ENCODE data around the gene ANKFN1.

ANKFN1 gene

GRCh38 chr17:56451629-56452028, 298.4 kb downstream of the ANKFN1 start:
- DNase-seq: no peak

DNA sequence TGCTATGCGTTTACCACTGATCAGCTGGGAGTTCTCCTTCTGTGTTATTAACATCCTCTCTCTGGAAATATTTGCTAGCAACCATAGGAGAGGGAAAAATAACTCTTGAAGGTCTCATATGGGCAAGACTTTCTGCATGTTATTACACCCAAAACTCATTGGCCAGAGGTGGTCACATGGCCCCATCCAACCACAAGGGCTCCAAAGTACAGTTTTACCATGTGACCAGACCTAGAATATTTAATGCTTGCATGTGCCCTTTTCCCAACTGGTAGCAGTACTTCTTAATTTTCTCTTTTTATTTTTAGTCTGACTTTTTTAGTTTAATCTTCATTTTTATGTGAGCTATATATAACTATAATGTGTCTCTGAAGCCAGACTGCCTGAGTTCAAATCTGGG, 299.2 kb downstream of the ANKFN1 start:
- no peak for DNase-seq

DNA sequence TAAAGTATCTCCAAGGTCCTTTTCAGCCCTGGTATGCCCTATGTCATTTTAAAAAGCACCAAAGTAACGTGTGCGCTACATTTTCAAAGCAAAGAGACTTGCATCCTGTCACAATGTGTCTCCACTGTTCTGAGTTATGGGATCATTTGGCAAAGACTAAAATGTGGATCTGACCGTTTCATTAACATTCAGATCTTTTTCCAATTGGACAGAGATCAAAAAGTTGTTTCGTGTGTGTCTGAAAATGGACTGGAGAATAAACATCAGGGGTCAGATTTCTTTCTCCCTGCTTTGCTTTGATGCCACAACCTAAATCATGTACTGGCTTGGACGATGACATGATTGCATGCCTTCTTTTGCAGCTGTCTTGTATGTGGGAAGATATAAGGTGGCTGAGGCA, 304.2 kb downstream of the ANKFN1 start:
- DNase-seq: no peak

- no peak for DNase-seq
Observed at GRCh38 chr17:56465886-56466285, 312.6 kb downstream of the ANKFN1 start.

DNA sequence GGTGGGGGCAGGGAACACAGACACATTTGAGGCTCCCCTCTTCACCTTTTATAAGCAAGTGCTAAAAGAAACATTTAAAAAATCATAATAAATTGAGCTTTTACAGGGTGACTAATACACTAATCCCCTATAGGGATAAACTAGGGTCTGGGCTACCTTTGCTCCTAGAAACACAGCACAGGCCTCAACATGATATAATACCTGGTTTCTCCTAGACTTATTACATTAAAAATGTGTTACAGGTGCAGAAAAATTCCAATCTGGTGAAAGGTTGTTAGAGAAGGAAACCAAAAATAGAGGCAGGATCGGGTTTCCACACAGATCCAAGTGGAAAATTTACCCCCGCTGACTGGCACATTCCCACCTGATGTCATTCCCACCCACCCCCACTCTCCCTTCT, 315.6 kb downstream of the ANKFN1 start:
- DNase-seq: no peak

GRCh38 chr17:56471696-56472095, 318.4 kb downstream of the ANKFN1 start:
- no peak for DNase-seq

- DNase-seq: no peak
Observed at GRCh38 chr17:56475116-56475515, 321.8 kb downstream of the ANKFN1 start.

- no peak for DNase-seq
Observed at GRCh38 chr17:56478836-56479447, 325.7 kb downstream of the ANKFN1 start.

DNA sequence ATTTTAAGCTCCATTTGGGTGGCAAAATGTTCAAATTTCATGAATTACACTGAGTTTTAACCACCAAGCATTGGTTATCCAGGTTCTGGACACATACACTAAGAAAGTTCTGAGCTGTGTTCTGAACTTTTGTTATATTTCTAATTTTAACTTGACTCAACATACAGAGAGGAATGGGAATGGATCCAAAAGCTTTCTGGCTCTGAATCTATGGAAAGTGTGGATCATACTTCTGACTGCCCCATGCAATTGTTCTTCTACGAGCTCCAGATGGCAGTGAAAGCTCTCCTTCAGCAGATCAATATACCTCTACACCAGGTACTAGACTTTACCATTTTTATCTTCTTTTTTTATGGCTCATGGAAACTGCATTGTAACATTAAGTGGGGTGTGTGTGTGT, 327.2 kb downstream of the ANKFN1 start:
- no peak for DNase-seq

DNA sequence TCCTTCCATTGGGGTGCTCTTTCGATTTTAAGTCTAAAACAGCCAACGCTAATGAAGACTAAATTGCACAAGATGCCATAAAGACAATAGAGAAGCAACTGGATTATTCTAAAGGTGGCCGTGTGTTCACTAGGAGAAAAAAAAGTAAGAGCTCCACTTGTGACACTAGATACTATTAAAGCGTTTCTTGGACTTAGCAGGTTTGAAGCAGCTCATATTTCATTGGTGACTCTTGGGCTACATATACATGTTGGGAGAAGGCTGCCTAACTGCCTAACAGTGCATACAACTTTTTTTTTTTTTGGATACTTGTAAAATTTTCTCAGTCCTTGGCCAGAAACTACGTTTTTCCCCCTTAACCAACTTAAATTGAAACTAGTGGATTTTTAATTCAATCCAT, 328.4 kb downstream of the ANKFN1 start:
- DNase-seq: no peak

GRCh38 chr17:56482229-56482628, 329.0 kb downstream of the ANKFN1 start:
- DNase-seq: no peak

- DNase-seq: no peak
Observed at GRCh38 chr17:56486732-56487131, 333.5 kb downstream of the ANKFN1 start.

DNA sequence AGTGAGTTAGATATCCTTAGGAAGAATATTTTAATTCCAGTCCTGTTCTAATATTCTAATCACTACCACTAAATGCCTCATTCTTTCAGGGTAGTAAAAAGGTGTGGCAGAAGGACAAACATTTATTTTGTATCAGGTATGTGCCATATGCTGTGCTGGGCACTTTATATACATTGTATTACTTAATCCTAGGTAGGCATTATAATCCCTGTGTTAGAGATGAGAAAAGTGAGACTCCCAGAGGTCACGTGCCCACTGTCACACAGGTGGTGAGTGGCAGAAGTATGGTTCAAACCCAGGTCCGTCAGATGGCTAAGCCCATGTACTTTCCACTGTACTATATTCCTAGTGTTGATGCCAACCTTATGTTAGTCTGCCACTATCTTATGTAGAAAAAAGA, 335.5 kb downstream of the ANKFN1 start:
- no peak for DNase-seq

DNA sequence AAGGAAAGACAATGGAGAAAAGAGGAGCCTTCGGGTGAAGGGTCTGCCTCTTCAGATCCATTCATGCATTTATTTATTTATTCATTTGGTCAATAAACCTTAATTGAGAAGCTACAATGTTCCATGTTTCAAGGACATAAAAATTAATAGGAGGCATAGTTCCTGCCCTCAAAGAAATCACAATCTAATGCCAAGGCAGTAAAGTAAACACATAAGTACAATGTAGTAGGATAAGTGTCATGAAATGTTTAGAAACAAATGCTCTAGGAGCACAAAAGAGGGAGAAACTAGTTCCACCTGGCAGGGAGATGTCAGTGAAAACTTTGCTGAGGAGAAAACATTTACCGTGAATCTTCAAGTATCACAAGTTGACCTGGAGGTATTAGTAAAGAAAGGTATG, 336.7 kb downstream of the ANKFN1 start:
- no peak for DNase-seq

DNA sequence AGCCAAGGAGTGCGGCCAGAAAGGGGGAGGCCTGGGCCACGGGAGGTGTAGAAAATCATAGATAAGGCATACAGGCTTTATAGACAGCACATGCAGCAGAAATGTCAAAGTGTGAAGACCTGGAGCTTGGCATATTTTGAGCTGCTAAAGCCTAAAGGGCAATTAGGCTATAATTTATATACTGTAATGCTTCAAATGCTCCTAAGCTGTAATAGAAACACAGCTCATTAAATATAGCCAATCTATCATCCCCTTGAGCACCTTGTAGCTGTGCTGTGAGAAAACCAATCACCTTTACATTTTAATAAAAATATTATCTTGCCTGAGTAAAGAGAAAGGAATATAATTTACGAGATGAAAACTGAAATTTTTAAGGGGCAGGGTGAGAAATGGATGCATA, 342.3 kb downstream of the ANKFN1 start:
- DNase-seq: no peak

GRCh38 chr17:56497132-56497531, 343.9 kb downstream of the ANKFN1 start:
- no peak for DNase-seq

GRCh38 chr17:56499799-56500388, 346.6 kb downstream of the ANKFN1 start:
- DNase-seq: no peak

GRCh38 chr17:56502120-56502654, 348.9 kb downstream of the ANKFN1 start:
- no peak for DNase-seq

- no peak for DNase-seq
Observed at GRCh38 chr17:56505154-56505756, 352.0 kb downstream of the ANKFN1 start.

- no peak for DNase-seq
Observed at GRCh38 chr17:56506349-56506748, 353.1 kb downstream of the ANKFN1 start.

DNA sequence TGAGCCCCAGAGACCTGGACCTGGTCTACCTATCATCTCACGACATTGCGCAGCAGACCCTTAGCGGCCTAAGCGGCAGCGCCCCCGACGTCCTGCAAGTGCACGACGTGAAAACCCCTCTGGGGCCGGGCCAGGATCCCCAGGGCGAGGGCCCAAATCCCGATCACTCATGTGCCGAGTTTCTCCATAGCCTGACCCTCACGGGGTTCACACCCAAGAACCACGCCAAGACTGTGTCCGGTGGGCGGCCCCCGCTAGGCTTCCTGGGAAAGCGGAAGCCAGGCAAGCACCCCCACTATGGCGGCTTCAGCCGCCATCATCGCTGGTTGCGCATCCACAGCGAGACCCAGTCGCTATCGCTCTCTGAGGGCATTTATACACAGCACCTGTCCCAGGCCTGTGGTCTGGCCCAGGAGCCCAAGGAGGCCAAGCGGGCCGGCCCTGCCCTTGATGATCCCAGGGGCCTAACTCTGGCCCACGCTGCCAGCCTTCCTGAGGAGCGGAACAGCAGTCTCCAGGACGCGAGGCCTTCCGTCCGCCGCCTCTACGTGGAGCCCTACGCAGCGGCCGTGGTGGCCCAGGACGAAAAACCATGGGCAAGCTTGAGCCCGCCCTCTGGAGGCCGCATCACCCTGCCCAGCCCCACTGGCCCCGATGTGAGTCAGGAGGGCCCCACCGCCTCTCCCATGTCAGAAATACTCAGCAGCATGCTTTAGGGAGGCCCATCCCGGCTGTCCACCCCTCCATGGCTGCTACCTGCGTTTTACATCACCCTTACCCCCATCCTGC, 357.5 kb downstream of the ANKFN1 start:
- no peak for DNase-seq

GRCh38 chr17:56514264-56514663, 361.0 kb downstream of the ANKFN1 start:
- no peak for DNase-seq

GRCh38 chr17:56514899-56515298, 361.6 kb downstream of the ANKFN1 start:
- DNase-seq: no peak
